GM23338 (cell line): ENCODE results near the gene PPDPF. TPM values are rescaled to one million over a fixed set of nuclear protein-coding genes. Genes with fewer than 3 reads are reported as not detected.

Source experiments
- ATAC-seq: fragments of 200-7000 bp; cut with Tn5 transposase; 3 replicates; pipeline ENCODE4 v1.9.1; 2020
- DNase-seq: peaks from one replicate; pipeline ENCODE4 v3.0.0-alpha.2; 2015; ENCODE audit warnings: low spot score
- H2AFZ ChIP-seq: fragments of 200-600 bp; sonication (generic); 2 replicates; pipeline ENCODE4 v1.8.0; 2016; ENCODE audit warnings: antibody characterized with exemption, mild to moderate bottlenecking, moderate library complexity
- H3F3A ChIP-seq: fragments of 200-600 bp; sonication (generic); replicated peaks from 2 replicates; pipeline ENCODE4 v1.8.0; 2017; ENCODE audit warnings: antibody characterized with exemption, mixed run types, low read depth
- H3K27ac ChIP-seq: fragments of 200-600 bp; sonication (generic); 2 replicates; pipeline ENCODE4 v1.6.1; 2016; ENCODE audit warnings: low read depth
- H3K27me3 ChIP-seq: fragments of 200-600 bp; sonication (generic); 2 replicates; pipeline ENCODE4 v1.8.0; 2016; ENCODE audit warnings: mild to moderate bottlenecking, mixed run types, moderate library complexity; ENCODE audit not compliant: insufficient read depth
- H3K36me3 ChIP-seq: fragments of 200-600 bp; sonication (generic); 2 replicates; pipeline ENCODE4 v1.8.0; 2016; ENCODE audit warnings: mild to moderate bottlenecking; ENCODE audit not compliant: insufficient read depth
- H3K4me1 ChIP-seq: fragments of 200-600 bp; sonication (generic); 2 replicates; pipeline ENCODE4 v1.8.0; 2016; ENCODE audit warnings: mild to moderate bottlenecking, moderate library complexity; ENCODE audit not compliant: insufficient read depth
- H3K4me2 ChIP-seq: fragments of 200-600 bp; sonication (generic); 2 replicates; pipeline ENCODE4 v1.7.1; 2017; ENCODE audit warnings: mixed run types
- H3K4me3 ChIP-seq: fragments of 200-600 bp; sonication (generic); 2 replicates; pipeline ENCODE4 v1.6.1; 2016; ENCODE audit warnings: mixed run types
- H3K79me2 ChIP-seq: fragments of 200-600 bp; sonication (generic); replicated peaks from 2 replicates; pipeline ENCODE4 v1.8.0; 2017; ENCODE audit warnings: mild to moderate bottlenecking; ENCODE audit not compliant: insufficient read depth
- H3K9me2 ChIP-seq: fragments of 200-600 bp; sonication (generic); 2 replicates; pipeline ENCODE4 v1.8.0; 2017; ENCODE audit not compliant: insufficient read depth
- H4K20me1 ChIP-seq: fragments of 200-600 bp; sonication (generic); replicated peaks from 2 replicates; pipeline ENCODE4 v1.8.0; 2017; ENCODE audit warnings: mild to moderate bottlenecking; ENCODE audit not compliant: insufficient read depth
- H3K27ac Mint-ChIP-seq: 2 replicates; pipeline ENCODE4 v1.8.0; 2020; ENCODE audit warnings: inconsistent platforms, mild to moderate bottlenecking, moderate library complexity, mixed read lengths
- H3K27me3 Mint-ChIP-seq: 3 replicates; pipeline ENCODE4 v1.8.0; 2022; ENCODE audit warnings: low read depth, mild to moderate bottlenecking, moderate library complexity, mixed read lengths, inconsistent platforms; ENCODE audit not compliant: insufficient read depth, poor library complexity
- H3K36me3 Mint-ChIP-seq: 3 replicates; pipeline ENCODE4 v1.8.0; 2021; ENCODE audit warnings: low read depth, mild to moderate bottlenecking, inconsistent platforms, moderate library complexity, mixed read lengths
- H3K4me1 Mint-ChIP-seq: 3 replicates; pipeline ENCODE4 v1.8.0; 2020; ENCODE audit warnings: mild to moderate bottlenecking, inconsistent platforms, mixed read lengths
- H3K4me3 Mint-ChIP-seq: 3 replicates; pipeline ENCODE4 v1.8.0; 2021; ENCODE audit warnings: moderate library complexity, mild to moderate bottlenecking, inconsistent platforms, mixed read lengths
- H3K9me3 Mint-ChIP-seq: 3 replicates; pipeline ENCODE4 v1.8.0; 2020; ENCODE audit warnings: moderate library complexity, mild to moderate bottlenecking, inconsistent platforms, mixed read lengths
- CREB1 ChIP-seq: fragments of 250-450 bp; sonication (Bioruptor Pico); IDR thresholded peaks from 2 replicates; pipeline ENCODE4 v1.5.0; 2020; ENCODE audit warnings: low read depth, mild to moderate bottlenecking, moderate library complexity
- EZH2 ChIP-seq: fragments of 200-600 bp; sonication (generic); IDR thresholded peaks from one replicate; pipeline ENCODE4 v1.8.0; 2017; ENCODE audit warnings: antibody characterized with exemption, mild to moderate bottlenecking, low read depth; ENCODE audit not compliant: unreplicated experiment
- EZH2phosphoT487 ChIP-seq: fragments of 200-600 bp; sonication (generic); IDR thresholded peaks from one replicate; pipeline ENCODE4 v1.8.1; 2018; ENCODE audit warnings: antibody characterized with exemption; ENCODE audit not compliant: unreplicated experiment
- JUNB ChIP-seq: IDR thresholded peaks from one replicate; pipeline ENCODE4 v1.6.1; 2016; ENCODE audit warnings: antibody characterized with exemption; ENCODE audit not compliant: unreplicated experiment
- NANOG ChIP-seq: IDR thresholded peaks from 2 replicates; pipeline ENCODE4 v1.6.1; 2016; ENCODE audit warnings: antibody characterized with exemption, borderline replicate concordance
- POLR2AphosphoS5 ChIP-seq: IDR thresholded peaks from 2 replicates; pipeline ENCODE4 v1.6.1; 2016; ENCODE audit warnings: antibody characterized with exemption, low read depth
- STAT1 ChIP-seq: IDR thresholded peaks from one replicate; pipeline ENCODE4 v1.6.1; 2016; ENCODE audit warnings: antibody characterized with exemption; ENCODE audit not compliant: unreplicated experiment
- ZNF114 ChIP-seq: fragments of 250-450 bp; sonication (Bioruptor Pico); IDR thresholded peaks from 2 replicates; pipeline ENCODE4 v1.5.0; 2020; ENCODE audit warnings: mild to moderate bottlenecking, moderate library complexity
- ZNF331 ChIP-seq: fragments of 250-450 bp; sonication (Bioruptor Pico); IDR thresholded peaks from 2 replicates; pipeline ENCODE4 v1.5.0; 2020; ENCODE audit warnings: low read depth, mild to moderate bottlenecking, moderate library complexity
- polyA plus RNA-seq: library from polyadenylated mRNA; unstranded; fragments of >200 nt; fragmentation: Nextera tagmentation; extraction: Ambion mirVana; gene quantifications from 2 replicates; pipeline ENCODE4 v1.2.1, GENCODE V29; 2016
- total RNA-seq: library from RNA; depleted of rRNA; stranded (reverse); fragments of >200 nt; shearing (Covaris generic); gene quantifications from 2 replicates; pipeline ENCODE4 v1.2.3, GENCODE V29; 2014
- TF ChIP-seq, protein P1 (sequence below), 2 experiments: fragments of 200-600 bp in 1 of 2; sonication (generic) in 1 of 2; conservative IDR thresholded peaks; 2 replicates each; pipeline versions ENCODE4 v1.5.1 to v1.6.1; 2016 to 2017; ENCODE audit warnings: antibody characterized with exemption in 2 of 2, low read depth in 2 of 2, mild to moderate bottlenecking in 2 of 2, moderate library complexity in 1 of 2
- TF ChIP-seq, protein P2 (sequence below): fragments of 250-450 bp; sonication (Bioruptor Pico); IDR thresholded peaks from 2 replicates; pipeline ENCODE4 v1.5.0; 2020; ENCODE audit warnings: mild to moderate bottlenecking, moderate library complexity
- TF ChIP-seq, protein P3 (sequence below): IDR thresholded peaks from 2 replicates; pipeline ENCODE4 v1.6.1; 2016; ENCODE audit warnings: antibody characterized with exemption
- TF ChIP-seq, protein P4 (sequence below): IDR thresholded peaks from one replicate; pipeline ENCODE4 v1.6.1; 2018; ENCODE audit warnings: antibody characterized with exemption; ENCODE audit not compliant: unreplicated experiment

Gene PPDPF
- total and polyA plus RNA-seq, 2 experiments from 2014 or later, result 83.9 to 141 TPM

DNA sequence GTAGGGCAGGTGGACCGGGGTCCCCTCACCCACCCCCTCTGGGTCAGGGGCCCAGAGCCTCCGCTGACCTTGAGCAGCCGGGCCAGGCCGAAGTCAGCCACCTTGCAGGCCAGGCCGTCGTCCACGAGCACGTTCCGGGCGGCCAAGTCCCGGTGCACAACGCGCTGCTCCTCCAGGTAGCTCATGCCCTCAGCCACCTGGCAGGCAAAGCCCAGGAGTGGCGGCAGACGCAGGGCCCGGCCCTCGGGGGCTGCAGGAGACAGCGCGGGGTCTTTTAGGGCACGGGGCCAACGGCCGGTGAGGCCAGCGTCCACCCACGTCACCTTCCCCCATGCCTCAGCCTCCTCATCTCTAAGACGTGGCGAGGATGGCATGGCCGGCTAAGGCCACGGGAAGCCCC lies 20.8 kb downstream of the PPDPF start:
- Histone ChIP-seq H3K4me2 (no peak overlapping the region), H3K27ac (no peak overlapping the region), H3K27me3 (no peaks in the 10 kb centered on the region), H4K20me1 (no peaks in the 10 kb centered on the region), H2AFZ (no peak overlapping the region), H3F3A (no peaks in the 10 kb centered on the region), H3K4me3 (no peak overlapping the region), H3K36me3 (no peaks in the 10 kb centered on the region), H3K4me1 (no peaks in the 10 kb centered on the region), H3K79me2 (no peaks in the 10 kb centered on the region), H3K9me2 (no peaks in the 10 kb centered on the region)
- peaks cover 4% of the 10 kb centered on the region; the same call in 1 of the 3 replicates for H3K36me3 Mint-ChIP-seq
- DNase-seq (no peak), ATAC-seq (no peak)
- TF ChIP-seq EZH2 (no peak), JUNB (no peak), ZNF114 (CRISPR knock-in tag) (no peak), CREB1 (CRISPR knock-in tag) (no peak), NANOG (no peak), EZH2phosphoT487 (no peak), ZNF331 (no peak), POLR2AphosphoS5 (no peak), STAT1 (no peak)
- TF ChIP-seq, protein P1, sequence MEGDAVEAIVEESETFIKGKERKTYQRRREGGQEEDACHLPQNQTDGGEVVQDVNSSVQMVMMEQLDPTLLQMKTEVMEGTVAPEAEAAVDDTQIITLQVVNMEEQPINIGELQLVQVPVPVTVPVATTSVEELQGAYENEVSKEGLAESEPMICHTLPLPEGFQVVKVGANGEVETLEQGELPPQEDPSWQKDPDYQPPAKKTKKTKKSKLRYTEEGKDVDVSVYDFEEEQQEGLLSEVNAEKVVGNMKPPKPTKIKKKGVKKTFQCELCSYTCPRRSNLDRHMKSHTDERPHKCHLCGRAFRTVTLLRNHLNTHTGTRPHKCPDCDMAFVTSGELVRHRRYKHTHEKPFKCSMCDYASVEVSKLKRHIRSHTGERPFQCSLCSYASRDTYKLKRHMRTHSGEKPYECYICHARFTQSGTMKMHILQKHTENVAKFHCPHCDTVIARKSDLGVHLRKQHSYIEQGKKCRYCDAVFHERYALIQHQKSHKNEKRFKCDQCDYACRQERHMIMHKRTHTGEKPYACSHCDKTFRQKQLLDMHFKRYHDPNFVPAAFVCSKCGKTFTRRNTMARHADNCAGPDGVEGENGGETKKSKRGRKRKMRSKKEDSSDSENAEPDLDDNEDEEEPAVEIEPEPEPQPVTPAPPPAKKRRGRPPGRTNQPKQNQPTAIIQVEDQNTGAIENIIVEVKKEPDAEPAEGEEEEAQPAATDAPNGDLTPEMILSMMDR (conservative IDR thresholded peaks at IDR 0.05; ENCODE audit: low read depth in 2 of 2), result no peak
- TF ChIP-seq, protein P2, sequence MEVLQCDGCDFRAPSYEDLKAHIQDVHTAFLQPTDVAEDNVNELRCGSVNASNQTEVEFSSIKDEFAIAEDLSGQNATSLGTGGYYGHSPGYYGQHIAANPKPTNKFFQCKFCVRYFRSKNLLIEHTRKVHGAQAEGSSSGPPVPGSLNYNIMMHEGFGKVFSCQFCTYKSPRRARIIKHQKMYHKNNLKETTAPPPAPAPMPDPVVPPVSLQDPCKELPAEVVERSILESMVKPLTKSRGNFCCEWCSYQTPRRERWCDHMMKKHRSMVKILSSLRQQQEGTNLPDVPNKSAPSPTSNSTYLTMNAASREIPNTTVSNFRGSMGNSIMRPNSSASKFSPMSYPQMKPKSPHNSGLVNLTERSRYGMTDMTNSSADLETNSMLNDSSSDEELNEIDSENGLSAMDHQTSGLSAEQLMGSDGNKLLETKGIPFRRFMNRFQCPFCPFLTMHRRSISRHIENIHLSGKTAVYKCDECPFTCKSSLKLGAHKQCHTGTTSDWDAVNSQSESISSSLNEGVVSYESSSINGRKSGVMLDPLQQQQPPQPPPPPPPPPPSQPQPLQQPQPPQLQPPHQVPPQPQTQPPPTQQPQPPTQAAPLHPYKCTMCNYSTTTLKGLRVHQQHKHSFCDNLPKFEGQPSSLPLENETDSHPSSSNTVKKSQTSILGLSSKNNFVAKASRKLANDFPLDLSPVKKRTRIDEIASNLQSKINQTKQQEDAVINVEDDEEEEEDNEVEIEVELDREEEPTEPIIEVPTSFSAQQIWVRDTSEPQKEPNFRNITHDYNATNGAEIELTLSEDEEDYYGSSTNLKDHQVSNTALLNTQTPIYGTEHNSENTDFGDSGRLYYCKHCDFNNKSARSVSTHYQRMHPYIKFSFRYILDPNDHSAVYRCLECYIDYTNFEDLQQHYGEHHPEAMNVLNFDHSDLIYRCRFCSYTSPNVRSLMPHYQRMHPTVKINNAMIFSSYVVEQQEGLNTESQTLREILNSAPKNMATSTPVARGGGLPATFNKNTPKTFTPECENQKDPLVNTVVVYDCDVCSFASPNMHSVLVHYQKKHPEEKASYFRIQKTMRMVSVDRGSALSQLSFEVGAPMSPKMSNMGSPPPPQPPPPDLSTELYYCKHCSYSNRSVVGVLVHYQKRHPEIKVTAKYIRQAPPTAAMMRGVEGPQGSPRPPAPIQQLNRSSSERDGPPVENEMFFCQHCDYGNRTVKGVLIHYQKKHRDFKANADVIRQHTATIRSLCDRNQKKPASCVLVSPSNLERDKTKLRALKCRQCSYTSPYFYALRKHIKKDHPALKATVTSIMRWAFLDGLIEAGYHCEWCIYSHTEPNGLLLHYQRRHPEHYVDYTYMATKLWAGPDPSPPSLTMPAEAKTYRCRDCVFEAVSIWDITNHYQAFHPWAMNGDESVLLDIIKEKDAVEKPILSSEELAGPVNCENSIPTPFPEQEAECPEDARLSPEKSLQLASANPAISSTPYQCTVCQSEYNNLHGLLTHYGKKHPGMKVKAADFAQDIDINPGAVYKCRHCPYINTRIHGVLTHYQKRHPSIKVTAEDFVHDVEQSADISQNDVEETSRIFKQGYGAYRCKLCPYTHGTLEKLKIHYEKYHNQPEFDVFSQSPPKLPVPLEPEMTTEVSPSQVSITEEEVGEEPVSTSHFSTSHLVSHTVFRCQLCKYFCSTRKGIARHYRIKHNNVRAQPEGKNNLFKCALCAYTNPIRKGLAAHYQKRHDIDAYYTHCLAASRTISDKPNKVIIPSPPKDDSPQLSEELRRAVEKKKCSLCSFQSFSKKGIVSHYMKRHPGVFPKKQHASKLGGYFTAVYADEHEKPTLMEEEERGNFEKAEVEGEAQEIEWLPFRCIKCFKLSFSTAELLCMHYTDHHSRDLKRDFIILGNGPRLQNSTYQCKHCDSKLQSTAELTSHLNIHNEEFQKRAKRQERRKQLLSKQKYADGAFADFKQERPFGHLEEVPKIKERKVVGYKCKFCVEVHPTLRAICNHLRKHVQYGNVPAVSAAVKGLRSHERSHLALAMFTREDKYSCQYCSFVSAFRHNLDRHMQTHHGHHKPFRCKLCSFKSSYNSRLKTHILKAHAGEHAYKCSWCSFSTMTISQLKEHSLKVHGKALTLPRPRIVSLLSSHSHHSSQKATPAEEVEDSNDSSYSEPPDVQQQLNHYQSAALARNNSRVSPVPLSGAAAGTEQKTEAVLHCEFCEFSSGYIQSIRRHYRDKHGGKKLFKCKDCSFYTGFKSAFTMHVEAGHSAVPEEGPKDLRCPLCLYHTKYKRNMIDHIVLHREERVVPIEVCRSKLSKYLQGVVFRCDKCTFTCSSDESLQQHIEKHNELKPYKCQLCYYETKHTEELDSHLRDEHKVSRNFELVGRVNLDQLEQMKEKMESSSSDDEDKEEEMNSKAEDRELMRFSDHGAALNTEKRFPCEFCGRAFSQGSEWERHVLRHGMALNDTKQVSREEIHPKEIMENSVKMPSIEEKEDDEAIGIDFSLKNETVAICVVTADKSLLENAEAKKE (CRISPR knock-in tag), result no peak
- TF ChIP-seq, protein P3, sequence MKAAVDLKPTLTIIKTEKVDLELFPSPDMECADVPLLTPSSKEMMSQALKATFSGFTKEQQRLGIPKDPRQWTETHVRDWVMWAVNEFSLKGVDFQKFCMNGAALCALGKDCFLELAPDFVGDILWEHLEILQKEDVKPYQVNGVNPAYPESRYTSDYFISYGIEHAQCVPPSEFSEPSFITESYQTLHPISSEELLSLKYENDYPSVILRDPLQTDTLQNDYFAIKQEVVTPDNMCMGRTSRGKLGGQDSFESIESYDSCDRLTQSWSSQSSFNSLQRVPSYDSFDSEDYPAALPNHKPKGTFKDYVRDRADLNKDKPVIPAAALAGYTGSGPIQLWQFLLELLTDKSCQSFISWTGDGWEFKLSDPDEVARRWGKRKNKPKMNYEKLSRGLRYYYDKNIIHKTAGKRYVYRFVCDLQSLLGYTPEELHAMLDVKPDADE, result no peak
- TF ChIP-seq, protein P4, sequence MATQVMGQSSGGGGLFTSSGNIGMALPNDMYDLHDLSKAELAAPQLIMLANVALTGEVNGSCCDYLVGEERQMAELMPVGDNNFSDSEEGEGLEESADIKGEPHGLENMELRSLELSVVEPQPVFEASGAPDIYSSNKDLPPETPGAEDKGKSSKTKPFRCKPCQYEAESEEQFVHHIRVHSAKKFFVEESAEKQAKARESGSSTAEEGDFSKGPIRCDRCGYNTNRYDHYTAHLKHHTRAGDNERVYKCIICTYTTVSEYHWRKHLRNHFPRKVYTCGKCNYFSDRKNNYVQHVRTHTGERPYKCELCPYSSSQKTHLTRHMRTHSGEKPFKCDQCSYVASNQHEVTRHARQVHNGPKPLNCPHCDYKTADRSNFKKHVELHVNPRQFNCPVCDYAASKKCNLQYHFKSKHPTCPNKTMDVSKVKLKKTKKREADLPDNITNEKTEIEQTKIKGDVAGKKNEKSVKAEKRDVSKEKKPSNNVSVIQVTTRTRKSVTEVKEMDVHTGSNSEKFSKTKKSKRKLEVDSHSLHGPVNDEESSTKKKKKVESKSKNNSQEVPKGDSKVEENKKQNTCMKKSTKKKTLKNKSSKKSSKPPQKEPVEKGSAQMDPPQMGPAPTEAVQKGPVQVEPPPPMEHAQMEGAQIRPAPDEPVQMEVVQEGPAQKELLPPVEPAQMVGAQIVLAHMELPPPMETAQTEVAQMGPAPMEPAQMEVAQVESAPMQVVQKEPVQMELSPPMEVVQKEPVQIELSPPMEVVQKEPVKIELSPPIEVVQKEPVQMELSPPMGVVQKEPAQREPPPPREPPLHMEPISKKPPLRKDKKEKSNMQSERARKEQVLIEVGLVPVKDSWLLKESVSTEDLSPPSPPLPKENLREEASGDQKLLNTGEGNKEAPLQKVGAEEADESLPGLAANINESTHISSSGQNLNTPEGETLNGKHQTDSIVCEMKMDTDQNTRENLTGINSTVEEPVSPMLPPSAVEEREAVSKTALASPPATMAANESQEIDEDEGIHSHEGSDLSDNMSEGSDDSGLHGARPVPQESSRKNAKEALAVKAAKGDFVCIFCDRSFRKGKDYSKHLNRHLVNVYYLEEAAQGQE, result no peak
- peaks cover 3% of the 10 kb centered on the region; the same call in 2 of the 3 replicates for H3K4me1 Mint-ChIP-seq
- no peak overlapping the region for H3K4me3 Mint-ChIP-seq
- no peaks in the 10 kb centered on the region; the same call in 2 of the 3 replicates for H3K9me3 Mint-ChIP-seq
- H3K27ac Mint-ChIP-seq, result no peak overlapping the region
- peaks cover 8% of the 10 kb centered on the region for H3K27me3 Mint-ChIP-seq
